ENCODE measurements around the gene ANKS3.

ANKS3 gene

DNA sequence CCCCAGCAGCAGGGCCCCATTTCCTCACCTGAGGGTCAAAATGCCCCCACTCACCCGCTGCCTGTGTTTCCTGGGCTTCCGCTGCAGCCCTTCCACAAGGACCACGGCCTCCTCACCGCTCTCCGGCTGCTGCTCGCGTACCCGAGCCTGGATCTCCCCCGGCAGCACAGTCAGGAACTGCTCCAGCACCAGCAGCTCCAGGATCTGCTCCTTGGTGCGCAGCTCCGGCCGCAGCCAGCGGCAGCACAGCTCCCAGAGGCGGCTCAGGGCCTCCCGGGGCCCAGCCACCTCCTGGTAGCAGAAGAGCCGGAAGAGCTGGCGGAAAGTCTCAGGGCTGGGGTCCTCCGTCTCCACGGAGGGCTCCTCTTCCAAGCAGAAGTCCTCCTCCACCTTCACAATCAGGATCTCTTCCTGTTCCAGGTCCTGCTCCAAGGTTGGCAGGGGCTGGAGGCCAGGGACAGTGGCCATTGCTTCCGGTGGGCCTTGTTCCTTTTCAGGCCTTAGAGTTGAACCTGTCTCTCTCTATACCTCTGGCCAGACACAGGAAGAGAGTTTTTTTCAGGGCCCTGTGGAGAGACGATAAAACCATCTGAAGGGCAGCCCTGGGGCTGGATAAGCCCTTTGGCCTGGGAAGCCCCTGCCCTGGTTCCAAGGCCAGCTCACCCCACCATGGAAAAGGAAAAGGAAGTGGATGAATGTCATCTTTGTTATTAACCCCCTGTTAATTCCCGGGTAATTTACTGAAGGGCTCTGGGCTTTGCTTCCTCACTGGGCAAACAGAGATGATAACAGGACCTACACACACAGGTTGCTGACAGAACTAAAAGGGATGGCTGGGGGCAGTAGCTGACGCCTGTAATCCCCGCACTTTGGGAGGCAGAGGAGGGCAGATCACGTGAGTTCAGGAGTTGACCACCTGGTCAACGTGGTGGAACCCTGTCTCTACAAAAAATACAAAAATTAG lies 31.7 kb upstream of the ANKS3 start:
- Histone ChIP-seq H3K9me3 (ENCODE audit: control insufficient read depth, insufficient read depth, low read depth, low read length) (no peaks in the 10 kb centered on the region), H3K36me3 (ENCODE audit: control insufficient read depth in 2 of 2, insufficient read depth in 1 of 2, low read length in 2 of 2) (peaks cover 10 to 41% of the 10 kb centered on the region in 2 experiments; a peak in 2 of 3 replicates), H3K4me1 (ENCODE audit: control insufficient read depth, insufficient read depth, low read length) (no peaks in the 10 kb centered on the region; the same call in 1 of the 2 replicates), H3K27ac (ENCODE audit: extremely low read depth, low read depth, low read length) (no peak overlapping the region; the same call in 1 of the 2 replicates), H3K4me3 (ENCODE audit: low read depth, low read length) (peak overlapping the region; percentile 76)
- ChIA-PET POLR2A (interaction anchor here (3.9 kb wide), 1 partner anchor 32 kb away, joined by 43 read pairs; the partner anchor contains the start of genes ANKS3 and DNAAF8), CTCF (interaction anchor here (0.6 to 1.1 kb wide), 3 partner anchors 37 to 386 kb away, joined by 3 to 4 read pairs (median 3); no protein-coding TSS in a partner anchor)
- TF ChIP-seq ZNF600 (tag by site-specific recombination; IDR thresholded peaks at IDR 0.05): peak; percentile 34; the same call in 1 of the 2 replicates
- no peak for TF ChIP-seq ZNF423 (tag by site-specific recombination; IDR thresholded peaks at IDR 0.05)

DNA sequence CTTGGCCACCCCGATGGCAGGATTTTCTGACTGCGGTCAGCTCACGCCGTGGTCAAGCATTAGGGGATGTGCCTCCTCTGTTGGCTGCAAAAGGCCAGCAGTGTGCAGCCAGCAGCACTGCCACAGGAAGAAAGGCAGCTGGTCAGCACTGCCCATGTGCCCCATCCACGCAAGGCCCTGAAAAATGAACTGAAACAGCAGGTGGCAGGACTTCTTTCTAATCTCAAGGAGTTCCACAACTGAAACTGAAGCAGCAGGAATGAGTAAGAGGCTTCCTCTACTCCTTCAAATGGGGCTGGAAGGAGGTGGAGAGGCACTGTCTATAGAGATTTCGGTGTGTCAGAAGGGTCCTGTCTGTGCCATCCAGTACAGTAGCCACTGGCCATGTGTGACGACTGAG lies 29.7 kb upstream of the ANKS3 start:
- TF ChIP-seq, protein P1, sequence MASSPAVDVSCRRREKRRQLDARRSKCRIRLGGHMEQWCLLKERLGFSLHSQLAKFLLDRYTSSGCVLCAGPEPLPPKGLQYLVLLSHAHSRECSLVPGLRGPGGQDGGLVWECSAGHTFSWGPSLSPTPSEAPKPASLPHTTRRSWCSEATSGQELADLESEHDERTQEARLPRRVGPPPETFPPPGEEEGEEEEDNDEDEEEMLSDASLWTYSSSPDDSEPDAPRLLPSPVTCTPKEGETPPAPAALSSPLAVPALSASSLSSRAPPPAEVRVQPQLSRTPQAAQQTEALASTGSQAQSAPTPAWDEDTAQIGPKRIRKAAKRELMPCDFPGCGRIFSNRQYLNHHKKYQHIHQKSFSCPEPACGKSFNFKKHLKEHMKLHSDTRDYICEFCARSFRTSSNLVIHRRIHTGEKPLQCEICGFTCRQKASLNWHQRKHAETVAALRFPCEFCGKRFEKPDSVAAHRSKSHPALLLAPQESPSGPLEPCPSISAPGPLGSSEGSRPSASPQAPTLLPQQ (tag by site-specific recombination; IDR thresholded peaks at IDR 0.05): no peak
- no peak for TF ChIP-seq HOXC10 (CRISPR knock-in tag; IDR thresholded peaks at IDR 0.05)
- no peak for TF ChIP-seq ZNF423 (tag by site-specific recombination; IDR thresholded peaks at IDR 0.05)
- TF ChIP-seq ZNF629 (tag by site-specific recombination; IDR thresholded peaks at IDR 0.05): no peak
- TF ChIP-seq ZNF621 (tag by site-specific recombination; IDR thresholded peaks at IDR 0.05): no peak
- TF ChIP-seq, protein P2, sequence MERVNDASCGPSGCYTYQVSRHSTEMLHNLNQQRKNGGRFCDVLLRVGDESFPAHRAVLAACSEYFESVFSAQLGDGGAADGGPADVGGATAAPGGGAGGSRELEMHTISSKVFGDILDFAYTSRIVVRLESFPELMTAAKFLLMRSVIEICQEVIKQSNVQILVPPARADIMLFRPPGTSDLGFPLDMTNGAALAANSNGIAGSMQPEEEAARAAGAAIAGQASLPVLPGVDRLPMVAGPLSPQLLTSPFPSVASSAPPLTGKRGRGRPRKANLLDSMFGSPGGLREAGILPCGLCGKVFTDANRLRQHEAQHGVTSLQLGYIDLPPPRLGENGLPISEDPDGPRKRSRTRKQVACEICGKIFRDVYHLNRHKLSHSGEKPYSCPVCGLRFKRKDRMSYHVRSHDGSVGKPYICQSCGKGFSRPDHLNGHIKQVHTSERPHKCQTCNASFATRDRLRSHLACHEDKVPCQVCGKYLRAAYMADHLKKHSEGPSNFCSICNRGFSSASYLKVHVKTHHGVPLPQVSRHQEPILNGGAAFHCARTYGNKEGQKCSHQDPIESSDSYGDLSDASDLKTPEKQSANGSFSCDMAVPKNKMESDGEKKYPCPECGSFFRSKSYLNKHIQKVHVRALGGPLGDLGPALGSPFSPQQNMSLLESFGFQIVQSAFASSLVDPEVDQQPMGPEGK (tag by site-specific recombination; IDR thresholded peaks at IDR 0.05): no peak
- no peak for TF ChIP-seq ZNF157 (tag by site-specific recombination; IDR thresholded peaks at IDR 0.05)
- Histone ChIP-seq H3K4me1 (ENCODE audit: control insufficient read depth, insufficient read depth, low read length) (no peaks in the 10 kb centered on the region; the same call in 1 of the 2 replicates), H3K4me3 (ENCODE audit: low read depth, low read length) (no peak overlapping the region), H3K27ac (ENCODE audit: extremely low read depth, low read depth, low read length) (no peak overlapping the region), H3K36me3 (ENCODE audit: control insufficient read depth in 2 of 2, insufficient read depth in 1 of 2, low read length in 2 of 2) (peaks cover 23 to 61% of the 10 kb centered on the region in 2 experiments), H3K9me3 (ENCODE audit: control insufficient read depth, insufficient read depth, low read depth, low read length) (no peaks in the 10 kb centered on the region)
- POLR2A ChIA-PET: interaction anchor here (1.5 kb wide), 1 partner anchor 29 kb away, joined by 6 read pairs; the partner anchor contains the start of genes ANKS3 and DNAAF8
- CTCF ChIA-PET: no interaction called here

DNA sequence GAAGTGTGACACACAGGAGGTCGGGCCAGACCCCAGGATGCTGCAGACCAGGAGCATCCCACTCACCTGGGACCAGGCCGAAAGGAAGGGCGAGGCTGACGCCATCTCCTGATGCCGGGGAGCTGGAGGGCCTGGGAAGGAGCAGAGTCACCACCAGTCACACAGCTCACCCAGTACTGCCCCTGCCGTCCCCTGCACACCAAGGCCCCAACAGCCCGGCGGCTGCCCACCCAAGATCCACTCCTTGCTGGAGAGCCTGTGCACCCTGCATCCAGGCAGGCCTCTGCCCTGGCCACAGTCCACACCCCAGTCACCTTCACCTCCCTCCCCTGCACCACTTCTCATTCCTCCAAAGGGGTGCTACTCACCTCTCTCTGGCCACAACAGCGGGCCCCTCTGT lies 28.1 kb upstream of the ANKS3 start:
- H3K27ac ChIP-seq (ENCODE audit: extremely low read depth, low read depth, low read length): no peak overlapping the region
- peaks cover 28 to 74% of the 10 kb centered on the region in 2 experiments for H3K36me3 ChIP-seq (ENCODE audit: control insufficient read depth in 2 of 2, insufficient read depth in 1 of 2, low read length in 2 of 2)
- H3K4me1 ChIP-seq (ENCODE audit: control insufficient read depth, insufficient read depth, low read length): no peaks in the 10 kb centered on the region; the same call in 1 of the 2 replicates
- H3K9me3 ChIP-seq (ENCODE audit: control insufficient read depth, insufficient read depth, low read depth, low read length): no peaks in the 10 kb centered on the region
- CTCF ChIA-PET: no interaction called here
- POLR2A ChIA-PET: interaction anchor here (0.6 to 0.9 kb wide), 3 partner anchors 15 to 268 kb away, joined by 3 read pairs; no protein-coding TSS in a partner anchor
- H3K4me3 ChIP-seq (ENCODE audit: low read depth, low read length): no peak overlapping the region
- TF ChIP-seq, protein P3, sequence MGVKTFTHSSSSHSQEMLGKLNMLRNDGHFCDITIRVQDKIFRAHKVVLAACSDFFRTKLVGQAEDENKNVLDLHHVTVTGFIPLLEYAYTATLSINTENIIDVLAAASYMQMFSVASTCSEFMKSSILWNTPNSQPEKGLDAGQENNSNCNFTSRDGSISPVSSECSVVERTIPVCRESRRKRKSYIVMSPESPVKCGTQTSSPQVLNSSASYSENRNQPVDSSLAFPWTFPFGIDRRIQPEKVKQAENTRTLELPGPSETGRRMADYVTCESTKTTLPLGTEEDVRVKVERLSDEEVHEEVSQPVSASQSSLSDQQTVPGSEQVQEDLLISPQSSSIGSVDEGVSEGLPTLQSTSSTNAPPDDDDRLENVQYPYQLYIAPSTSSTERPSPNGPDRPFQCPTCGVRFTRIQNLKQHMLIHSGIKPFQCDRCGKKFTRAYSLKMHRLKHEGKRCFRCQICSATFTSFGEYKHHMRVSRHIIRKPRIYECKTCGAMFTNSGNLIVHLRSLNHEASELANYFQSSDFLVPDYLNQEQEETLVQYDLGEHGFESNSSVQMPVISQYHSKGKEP (tag by site-specific recombination; IDR thresholded peaks at IDR 0.05): no peak
- TF ChIP-seq, protein P4, sequence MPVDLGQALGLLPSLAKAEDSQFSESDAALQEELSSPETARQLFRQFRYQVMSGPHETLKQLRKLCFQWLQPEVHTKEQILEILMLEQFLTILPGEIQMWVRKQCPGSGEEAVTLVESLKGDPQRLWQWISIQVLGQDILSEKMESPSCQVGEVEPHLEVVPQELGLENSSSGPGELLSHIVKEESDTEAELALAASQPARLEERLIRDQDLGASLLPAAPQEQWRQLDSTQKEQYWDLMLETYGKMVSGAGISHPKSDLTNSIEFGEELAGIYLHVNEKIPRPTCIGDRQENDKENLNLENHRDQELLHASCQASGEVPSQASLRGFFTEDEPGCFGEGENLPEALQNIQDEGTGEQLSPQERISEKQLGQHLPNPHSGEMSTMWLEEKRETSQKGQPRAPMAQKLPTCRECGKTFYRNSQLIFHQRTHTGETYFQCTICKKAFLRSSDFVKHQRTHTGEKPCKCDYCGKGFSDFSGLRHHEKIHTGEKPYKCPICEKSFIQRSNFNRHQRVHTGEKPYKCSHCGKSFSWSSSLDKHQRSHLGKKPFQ (tag by site-specific recombination; IDR thresholded peaks at IDR 0.05): no peak
- TF ChIP-seq ZFHX2 (tag by site-specific recombination; conservative IDR thresholded peaks at IDR 0.05) (no peak), ZNF214 (tag by site-specific recombination; IDR thresholded peaks at IDR 0.05; ENCODE audit: borderline replicate concordance) (no peak), OVOL3 (tag by site-specific recombination; IDR thresholded peaks at IDR 0.05) (no peak), SP2 (tag by site-specific recombination; IDR thresholded peaks at IDR 0.05) (no peak), ZNF830 (tag by site-specific recombination; IDR thresholded peaks at IDR 0.05; ENCODE audit: low read depth) (no peak), SALL2 (tag by site-specific recombination; IDR thresholded peaks at IDR 0.05; ENCODE audit: borderline replicate concordance) (no peak), ZEB2 (tag by site-specific recombination; IDR thresholded peaks at IDR 0.05) (no peak), ZNF416 (tag by site-specific recombination; IDR thresholded peaks at IDR 0.05) (no peak)
- TF ChIP-seq, protein P5, sequence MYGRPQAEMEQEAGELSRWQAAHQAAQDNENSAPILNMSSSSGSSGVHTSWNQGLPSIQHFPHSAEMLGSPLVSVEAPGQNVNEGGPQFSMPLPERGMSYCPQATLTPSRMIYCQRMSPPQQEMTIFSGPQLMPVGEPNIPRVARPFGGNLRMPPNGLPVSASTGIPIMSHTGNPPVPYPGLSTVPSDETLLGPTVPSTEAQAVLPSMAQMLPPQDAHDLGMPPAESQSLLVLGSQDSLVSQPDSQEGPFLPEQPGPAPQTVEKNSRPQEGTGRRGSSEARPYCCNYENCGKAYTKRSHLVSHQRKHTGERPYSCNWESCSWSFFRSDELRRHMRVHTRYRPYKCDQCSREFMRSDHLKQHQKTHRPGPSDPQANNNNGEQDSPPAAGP (tag by site-specific recombination; IDR thresholded peaks at IDR 0.05): no peak
